HG03439 (cell line): ENCODE measurements around the gene DSC3.

Source experiments
- ATAC-seq: cut with Tn5 transposase; IDR thresholded peaks from one replicate; pipeline ENCODE4 v1.9.1; 2021; ENCODE audit warnings: mild to moderate bottlenecking, moderate library complexity; ENCODE audit not compliant: unreplicated experiment

The DSC3 gene

DNA sequence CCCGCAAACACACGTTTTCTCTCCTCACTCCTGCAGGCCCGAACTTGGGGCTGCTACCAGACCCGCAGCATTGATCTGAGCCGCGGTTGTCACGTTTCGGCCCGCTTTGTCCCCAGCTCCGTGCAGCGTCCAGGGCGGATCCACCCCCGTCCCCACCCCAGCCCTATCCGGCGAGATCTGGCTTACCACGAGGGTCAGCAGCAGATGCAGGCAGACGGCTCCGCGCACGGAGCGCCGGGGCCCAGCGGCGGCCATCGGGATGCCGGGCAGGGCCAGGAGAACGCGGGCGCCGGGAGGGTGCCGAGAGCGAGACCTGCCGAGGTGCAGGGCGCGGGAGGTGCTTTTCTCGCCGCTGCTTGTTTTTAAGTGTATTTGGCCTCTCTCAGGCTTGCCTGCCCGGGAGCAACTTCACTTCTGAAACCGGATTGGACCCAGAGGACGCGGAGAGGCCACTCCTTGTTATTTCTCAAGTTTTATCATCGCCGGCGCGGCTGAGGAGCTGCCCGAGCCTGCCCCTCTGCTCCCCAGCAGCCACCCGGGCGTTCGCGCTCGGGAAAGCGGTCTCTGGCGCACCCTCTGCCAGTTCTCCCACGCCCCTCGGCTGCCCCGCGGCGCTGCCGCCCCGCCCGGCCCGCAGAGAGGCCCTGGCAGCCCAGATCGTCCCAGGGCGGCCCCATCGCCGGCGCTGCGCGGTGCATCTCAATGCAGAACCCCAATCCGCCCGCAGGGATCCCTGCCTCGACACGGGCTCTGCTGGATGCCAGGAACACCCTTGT, at the start of gene DSC3:
Gene DSC3, minus strand, starts transcription at position 337 of the 776 bp plus-strand sequence. Its CDS starts 82 bp downstream, at position 255.
- ATAC-seq, result no peak

DNA sequence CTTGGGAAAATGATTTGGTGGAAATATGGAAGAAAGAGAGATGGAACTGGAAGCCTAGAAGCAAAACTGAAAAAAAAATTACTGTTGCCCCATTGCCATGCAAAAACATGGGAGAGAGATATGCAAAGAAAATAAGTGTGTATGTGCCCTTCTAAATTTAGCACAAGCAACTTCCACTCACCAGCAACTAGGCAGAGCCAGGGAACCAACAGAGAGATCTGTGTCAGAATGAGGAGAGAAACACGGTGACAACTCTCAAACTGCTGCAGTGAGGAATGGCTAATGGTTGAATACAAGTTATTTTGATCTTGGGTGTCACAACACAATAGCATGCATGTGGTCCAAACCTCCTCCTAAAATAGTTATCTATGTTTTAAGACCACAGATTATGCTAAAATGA, 48.8 kb upstream of the DSC3 start:
- ATAC-seq, result no peak

DNA sequence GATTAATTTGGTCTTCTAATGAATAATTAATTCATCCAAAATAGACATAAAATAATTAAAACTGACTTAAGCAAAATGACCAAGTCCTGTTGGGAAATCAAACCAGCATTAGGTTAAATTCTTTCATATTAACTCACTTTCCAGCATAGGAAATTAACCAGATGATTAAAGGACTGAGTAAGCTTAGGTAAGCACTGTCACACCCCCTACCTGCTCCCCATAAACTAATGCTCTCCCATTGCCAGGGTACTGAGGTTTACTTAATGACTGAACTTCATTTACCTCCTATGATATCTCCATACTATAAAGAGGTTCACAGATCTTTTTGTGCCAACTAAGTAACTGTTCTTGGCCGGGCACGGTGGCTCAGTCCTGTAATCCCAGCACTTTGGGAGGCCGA, 46.0 kb upstream of the DSC3 start:
- no peak for ATAC-seq

DNA sequence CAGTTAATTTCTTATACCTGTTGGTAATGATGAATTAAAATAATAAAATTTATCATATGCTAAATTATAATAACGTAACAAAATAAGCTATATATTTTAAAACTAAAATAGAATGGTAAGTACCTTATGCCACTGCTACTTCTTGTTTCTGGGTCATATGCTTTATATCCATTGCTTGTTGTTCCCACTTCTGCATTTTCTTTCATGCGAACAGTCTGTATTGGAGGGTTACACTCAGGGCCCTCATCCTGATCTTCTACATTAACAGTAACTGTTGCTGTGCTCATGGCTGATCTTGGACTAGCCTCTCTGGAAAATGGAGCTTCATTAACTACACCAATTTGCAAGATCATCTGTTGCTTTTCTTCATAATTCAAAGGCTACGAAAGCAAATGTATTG, 37.4 kb upstream of the DSC3 start:
- no peak for ATAC-seq

DNA sequence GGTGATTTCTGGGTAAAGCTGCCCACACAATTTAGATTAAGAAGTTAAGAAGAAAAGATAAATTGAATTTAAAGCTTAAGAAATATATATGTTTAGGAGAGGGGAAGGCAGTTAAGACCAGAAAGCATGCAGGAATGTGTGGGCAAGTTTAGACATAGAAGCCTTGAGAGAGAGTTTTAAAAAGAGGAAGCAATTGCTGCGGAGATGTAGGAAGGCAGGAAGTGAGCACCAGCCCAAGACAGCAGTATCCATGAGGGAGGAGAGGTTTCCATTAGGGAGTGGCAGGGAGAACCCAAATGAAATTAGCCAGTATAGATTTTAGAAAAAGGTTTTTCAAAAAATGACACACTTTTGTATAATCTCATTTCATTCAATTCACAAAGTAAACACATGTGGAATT, 35.3 kb upstream of the DSC3 start:
- no peak for ATAC-seq

DNA sequence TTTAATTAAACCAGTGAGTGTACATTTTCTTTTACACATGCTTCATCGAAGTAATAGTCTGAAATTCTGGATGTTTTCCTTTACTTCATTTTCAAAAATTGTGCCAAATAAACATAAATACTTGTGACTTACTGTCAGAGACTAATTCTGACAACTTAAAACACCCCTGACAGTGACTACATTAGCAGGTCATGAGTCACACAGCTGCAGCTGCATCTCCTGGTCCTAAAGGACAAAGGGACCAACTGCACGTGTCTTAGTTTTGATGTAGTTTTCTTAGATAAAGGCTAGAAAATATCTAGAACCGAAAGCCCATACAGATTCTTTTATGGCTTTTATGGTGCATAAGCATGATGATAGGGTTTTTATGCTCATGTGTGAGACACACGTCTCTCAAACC, 29.6 kb upstream of the DSC3 start:
- no peak for ATAC-seq

DNA sequence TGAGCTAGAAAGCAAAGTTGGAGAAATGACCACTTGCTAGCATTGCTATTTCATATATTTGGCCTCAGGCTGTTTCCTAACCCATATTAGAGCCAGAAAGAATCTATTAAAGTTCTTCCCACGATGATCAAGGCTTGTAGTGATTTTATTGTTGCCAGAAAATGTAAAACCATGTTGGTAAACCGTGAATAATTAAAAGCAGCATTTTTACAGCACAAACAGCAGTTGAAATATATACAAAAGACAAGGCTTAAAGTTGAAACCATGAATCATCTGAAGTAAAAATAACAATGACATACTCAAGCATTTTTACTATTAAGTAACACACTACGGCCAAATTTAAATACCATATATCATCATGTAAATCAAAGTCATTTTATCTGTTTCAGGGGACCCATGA, 27.7 kb upstream of the DSC3 start:
- ATAC-seq, result no peak

DNA sequence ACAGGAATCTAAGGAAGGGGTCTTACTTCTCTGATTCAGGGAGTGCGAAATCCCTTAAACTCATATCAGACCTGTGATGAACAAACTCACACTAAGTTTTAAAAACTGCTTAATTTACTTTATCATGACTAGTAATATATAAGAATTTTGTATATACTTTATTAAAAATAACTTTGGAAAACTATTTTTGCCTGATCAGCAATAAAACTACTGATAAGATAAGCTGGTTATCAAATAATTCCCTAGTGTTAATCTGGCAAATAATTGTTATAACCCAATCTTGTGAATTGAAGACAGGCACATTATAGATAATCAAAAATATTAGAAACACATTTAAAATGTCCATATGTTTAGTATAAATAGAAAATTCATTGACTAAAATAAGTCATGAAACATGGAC, 23.7 kb upstream of the DSC3 start:
- no peak for ATAC-seq

DNA sequence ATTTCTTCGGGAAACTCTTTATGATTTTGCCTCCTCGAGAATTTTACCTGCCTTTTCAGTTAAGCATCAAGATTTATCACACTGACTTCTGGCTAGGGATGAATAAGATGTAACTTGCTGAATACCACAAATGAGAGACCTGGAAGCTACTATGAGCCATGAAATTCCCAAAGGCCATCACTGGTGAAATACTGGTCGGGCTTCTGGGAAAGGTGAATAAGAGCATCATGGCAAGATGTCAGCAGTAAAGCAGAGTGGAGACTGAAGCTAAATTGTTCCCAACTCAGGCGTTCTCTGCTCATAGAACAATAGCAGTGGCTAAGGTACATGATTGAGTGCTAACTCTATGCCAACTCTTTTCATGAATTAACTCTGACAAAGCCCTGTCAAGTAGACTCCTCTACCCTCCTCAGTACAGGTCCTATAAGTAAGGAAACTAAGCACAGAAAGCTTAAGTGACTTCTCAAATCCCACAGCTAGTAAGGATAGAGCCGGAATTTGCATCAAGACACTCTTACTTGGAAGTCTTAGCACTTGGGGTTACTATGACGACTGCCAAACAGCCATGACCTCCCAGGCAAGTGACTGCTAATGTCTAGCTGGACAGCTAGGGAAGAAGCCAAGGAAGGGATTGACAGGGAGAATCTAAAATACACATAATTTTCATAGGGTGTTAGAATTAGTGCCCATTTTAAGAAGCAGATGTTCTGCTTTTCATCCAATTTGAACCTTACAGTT, 22.7 kb upstream of the DSC3 start:
- ATAC-seq, result no peak

DNA sequence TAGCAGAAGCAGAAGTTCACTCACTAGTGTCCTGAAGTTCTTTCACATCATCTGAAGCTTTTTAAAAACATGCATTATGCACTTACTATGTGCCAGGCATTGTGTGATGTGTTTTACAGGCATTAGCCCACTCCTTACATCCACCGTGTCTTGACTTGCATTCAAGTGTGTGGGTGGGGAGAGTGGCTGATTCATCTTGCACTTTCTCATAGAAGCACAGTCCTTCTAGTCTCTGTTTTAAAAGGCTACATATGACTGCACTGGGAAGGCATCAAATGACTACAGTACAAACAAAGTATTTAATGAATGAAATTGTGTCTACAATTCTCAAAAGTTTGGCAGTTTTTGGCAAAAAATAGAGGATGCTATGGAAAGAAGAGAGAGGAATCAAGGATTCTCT, 21.6 kb upstream of the DSC3 start:
- peak; percentile 88 for ATAC-seq

DNA sequence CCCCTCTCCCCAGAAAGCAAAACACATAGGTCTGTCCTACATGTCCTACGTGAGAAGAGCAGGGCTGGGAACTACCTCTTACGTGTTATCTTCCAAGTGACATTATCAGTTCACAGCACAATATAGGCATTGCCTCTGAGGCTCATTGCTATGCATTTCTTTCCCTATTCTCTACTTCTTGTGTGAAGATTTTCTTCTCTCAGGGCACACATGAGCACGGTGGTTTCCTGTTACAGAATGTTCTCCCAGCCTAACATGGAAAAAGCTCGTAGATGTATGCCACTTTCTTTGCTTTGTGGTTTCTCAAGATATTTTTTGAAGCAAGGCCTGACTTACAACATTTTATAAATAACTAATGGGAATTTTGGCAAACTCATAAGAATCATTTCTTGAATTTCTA, 19.4 kb upstream of the DSC3 start:
- ATAC-seq, result no peak

DNA sequence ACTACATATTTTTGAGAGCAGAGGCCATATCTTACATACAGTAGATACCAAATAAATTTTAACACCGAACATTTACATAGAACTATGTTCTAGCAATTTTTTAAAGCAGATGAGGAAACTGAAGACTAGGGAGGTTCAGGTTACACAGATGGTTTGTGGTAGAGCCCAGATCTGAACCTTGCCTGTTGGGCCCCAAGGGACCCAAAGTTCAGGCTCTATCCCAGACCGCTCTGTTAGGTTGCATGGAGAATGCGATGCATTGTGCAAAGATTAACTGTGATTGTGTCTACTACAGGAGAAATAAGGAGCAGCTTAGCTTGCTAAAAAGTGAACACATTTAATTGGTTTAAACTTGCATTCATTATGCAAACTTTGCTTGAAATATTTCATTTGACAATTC, 16.4 kb upstream of the DSC3 start:
- ATAC-seq, result no peak

DNA sequence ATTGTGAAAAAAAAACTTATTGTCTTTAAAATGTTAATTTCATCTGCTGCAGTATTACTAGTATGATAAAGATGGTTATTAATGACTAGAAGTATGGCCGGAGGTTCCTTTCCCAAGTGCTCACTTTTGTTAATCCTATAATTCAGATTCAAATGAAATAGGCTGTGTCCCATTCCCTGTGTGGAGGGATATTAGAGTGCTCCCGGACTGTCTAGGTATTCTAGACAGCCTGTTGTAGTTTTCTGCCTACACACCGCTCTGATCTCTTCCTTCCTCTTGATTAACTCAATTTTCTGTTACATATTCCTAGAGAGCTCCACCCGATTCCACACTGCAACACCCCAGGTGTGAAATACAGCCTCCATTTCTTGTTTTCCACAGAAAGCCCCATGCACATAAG, 15.4 kb upstream of the DSC3 start:
- ATAC-seq, result no peak

DNA sequence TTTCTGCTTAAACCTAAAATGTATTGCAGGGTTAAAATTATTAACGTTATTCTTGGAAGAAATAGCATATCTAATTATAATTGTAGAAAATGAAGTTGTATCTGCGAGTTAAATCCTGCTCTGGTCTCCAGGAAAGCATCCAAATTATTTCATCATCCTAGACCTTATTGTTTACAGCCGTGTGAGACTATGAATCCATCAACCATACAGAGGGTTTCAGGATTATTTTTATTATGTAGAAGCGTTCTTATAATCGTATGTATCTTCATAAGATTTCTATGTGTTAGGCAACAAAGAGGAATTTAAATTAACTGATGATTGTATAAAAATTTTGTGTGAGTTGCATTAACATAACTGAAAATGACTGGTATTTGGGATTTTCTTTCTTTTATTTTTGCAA, 14.5 kb upstream of the DSC3 start:
- no peak for ATAC-seq

DNA sequence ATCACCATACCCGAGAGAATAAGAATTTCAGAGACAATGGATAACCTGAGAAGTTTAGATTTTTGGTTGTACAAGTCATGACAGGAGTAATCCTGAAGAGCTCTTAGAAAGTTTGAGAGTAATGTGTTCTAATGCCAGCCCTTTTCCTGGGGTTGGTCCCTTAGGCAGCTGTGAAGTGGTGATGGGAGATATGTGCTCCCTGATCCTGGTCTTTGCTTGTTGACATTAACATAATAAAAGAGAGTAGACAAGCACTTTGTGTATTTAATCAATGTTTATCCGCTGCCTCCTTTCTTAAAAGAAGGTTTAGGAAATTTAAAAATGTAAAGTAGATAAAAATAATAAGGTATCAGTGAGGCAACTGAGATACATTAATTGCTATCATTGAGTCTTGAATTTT, 13.8 kb upstream of the DSC3 start:
- no peak for ATAC-seq

DNA sequence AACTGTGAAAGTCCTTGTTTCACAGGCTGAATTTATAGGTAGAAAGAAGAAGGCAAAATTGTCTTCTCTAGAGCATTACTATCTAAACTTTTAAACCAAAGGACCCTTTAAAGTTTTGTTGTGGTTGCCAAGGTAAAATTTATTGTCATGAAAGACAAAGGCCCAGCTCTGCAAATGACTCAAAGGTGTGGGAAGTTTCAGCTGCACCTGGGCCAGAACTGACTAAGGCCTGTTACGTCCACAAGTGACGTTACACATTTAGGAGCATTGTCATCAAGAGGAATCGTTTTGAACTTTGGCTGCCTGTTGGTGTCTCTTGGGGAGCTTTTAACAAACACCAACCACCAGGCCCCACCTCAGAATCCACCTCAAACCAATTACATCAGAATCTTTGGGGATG, 8.1 kb upstream of the DSC3 start:
- ATAC-seq, result no peak

DNA sequence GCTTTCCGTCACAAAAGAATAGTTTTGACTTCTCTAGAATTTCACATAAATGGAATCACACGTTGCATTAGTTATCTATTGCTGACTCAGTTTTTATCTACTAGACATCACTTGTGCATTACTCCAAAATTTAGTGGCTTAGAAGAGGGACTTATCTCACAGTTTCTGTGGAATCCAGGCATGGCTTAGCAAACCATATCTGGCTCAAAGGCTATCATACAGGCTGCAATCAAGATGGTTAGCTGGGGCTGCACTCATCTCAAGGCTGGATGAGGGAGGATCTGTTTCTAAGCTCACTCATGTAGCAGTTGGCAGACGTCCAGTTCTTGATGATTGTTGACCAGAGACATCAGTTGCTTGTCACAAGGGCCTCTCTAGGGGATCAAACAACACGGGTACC, 6.6 kb upstream of the DSC3 start:
- ATAC-seq, result no peak

DNA sequence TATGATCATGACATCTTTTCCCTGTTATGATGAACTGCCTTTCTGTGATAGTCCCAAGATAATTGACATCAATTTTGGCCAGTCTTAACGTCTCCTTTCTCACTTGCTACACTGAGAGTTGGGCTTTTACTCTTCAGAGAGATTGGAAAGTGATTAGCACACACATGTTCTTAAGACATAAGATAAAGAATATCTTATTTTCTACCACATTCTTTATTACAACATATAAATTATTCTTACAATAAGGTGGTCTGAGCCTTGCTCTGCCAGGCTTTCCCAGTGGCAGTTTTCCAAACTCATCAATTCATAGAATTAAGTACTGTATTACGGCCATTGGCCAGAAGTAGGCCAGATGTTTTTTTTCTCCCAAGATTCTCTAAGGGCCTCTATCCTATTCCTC, 5.7 kb upstream of the DSC3 start:
- no peak for ATAC-seq

DNA sequence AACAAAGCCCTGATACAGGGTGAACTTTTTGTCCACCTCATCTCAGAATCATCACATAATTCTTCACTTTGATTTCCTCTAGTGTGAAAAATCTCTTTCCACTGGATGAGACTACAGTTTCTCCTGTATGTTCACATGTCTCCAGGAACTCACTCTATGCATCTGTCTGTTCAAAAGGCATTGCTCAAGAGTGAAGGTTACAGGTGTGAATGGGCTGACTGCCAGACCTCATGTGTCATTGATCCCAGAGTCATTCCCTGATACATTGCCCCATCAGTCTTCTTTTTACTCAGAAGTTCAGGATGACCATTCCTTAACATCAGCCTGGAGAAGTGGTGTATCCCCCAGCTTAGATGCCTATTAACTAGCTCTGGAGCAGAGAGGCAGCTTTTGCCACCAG, 4.4 kb upstream of the DSC3 start:
- no peak for ATAC-seq

DNA sequence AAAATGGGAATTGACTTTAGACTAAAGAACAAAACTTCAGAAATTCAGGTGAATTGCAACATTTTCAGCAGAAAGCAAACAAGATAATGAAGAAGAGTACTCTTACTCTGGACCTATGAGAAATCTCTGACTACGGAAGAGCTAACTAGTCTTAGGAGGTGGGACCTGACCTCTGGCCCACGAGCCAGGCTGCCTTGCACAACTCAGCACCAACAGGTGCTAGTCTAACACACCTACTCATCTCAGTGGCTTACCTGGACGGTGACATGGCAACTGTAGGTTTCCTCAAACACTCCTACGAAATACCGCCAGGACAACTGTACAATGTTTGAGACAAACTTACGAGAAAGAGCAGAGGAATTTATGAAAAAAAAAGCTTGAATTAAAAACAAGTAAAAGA, 3.1 kb upstream of the DSC3 start:
- ATAC-seq, result no peak

DNA sequence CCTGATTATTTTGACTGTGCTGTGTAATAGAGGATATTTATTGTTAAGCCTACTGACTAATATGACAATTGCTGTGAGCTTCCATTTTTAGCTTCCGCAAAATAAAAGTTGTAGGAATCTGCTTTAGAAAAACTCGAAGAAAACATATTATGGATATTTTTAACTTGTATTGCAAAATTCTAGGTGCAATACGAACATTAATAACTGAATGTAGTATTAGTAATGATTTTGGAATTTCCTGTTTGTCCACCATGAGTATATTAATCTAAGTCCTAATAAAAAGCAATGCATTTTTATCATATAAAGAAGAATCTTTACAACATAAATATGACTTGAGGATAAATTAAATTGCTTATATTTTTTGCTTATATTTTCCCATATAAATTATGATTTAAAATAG, 2.4 kb upstream of the DSC3 start:
- no peak for ATAC-seq

DNA sequence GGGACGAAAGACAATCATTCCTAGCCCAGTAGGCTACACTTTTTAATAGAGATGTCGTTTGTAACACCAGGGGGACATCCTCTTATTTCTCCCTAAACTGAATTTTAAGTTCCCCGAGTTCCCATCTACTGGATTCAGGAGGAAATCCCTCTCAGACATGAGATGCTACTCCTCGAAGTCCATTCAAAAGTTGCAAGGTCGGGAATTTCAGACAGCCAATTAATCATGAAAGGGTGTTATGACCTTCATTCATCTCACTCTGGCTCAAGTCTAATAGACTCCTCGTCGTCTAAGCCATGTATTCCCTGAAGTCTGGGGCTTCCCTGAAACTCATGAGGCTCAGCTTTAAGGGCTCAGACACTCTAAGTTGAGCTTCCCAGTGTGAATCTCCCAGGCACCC, 1.2 kb upstream of the DSC3 start:
- no peak for ATAC-seq

DNA sequence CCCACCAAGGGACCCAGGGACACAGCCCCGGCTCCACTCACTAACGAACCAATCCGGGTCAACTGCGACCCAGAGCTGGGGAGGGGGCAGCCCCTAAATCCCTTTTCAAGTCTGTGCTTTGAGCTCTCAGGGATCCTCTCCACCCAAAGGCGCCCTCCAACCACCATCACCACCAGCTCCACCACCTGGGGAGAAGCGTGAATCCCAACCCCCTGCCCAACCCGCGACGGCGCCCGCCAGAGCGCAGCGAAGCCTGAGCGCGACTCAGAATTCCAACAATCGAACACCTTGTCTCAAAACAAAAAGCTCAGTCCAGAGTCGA, 497 bp downstream of the DSC3 start:
- no peak for ATAC-seq
